Activated CD4-positive, alpha-beta T cell treated with anti-CD3 and anti-CD28 coated beads, Interleukin-2, amount 50 U/mL, for 16 hours (primary cell): ENCODE data around the gene CD79B.

ENCODE experiments used
- DNase-seq: peaks from one replicate; pipeline ENCODE4 v3.0.0-alpha.2; 2020

Gene CD79B

DNA sequence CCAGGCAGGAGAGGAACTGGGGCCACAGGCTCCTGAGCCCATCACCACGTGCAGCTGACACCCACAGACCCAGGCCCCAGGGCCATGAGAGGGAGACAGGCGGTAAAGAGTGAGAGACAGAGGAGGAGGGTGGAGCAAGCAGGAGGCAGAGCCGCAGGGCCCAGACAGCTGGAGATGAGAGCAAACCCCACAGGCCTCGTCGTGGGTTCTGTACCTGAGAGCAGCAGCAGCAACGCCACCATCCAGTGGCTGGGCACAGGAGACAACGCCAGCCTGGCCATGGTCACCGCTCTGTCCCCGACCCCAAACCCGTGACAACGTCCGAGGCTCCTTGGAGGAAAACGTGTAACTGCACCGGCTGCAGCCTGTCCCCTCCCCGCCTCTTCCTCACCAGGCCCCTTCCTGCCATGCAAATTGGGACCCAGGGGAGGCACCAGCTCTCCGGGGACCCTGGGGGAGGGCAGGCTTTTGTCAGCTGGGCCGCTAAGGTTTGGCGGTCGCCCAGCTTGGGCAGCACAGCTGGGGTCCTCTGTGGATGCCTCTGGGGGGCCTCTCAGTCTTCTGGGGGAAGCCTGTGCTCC lies at the start of gene CD79B:
CD79B (minus strand) TSS at position 351 of the 581 bp plus-strand sequence; CDS start at position 281, 70 bp downstream.
- DNase-seq, result peak; percentile 40

DNA sequence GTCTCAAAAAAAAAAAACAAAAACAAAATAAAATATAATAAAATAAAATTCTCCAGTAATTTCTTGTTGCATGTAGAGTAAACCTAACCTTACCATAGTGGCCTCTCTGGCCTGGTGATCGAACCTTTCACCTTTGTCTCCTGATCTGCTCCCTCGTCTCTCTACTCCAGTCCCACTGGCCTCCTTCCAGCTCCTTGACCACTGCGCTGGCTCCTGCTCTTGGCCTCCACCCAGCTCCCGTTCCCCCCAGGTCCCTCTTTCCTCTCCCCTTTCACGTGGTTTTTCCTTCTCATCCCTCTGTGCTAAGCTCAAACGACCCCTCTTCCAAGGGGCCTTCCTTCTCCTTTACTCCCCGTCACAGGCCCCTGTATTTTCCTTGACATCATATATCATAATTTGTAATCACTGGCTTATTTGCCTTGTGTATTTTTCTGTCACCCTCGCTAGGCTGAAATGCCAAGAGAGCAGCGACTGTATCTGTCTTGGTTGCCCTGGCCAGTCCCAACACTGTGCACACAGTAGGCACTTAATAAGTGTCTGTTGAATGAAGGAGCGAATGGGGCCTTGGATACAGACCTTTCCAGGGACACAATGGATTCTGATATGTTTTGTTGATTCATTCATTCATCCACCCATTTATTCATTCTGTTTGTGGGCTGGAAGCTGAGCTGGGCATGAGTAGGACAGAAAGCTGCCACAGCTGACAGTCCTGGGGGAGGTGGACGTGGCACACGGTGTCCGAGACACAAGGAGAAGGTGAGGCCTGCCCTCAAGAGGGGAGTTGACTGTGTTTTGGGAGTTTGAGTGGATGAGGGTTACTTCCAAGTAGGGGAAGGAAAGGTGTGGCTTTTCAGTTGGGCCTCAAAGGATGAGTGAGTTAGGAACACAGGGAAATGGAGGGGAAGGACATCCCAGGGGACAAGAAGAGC lies 46.4 kb upstream of the CD79B start:
- no peak for DNase-seq

DNA sequence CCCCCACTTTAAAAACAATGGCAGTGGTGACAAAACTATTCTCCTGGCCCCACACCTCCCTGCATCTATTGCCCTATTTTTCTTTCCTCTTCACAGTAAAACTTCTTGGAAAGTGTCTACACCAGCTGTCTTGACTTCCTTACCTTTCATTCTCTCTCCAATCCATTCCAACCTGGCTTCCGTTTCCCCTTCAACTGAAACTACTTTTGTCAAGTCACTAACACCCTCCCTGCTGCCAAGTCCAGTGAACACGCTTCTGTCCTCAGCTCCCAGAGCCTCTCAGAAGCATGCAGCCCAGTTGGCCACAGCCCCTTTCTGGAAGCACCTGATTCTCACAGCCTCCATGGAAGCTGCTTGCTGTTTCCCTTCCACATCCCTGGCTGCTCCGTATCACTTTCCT lies 44.6 kb upstream of the CD79B start:
- no peak for DNase-seq

GRCh38 chr17:63975541-63976092 lies 43.5 kb upstream of the CD79B start:
- DNase-seq, result no peak

GRCh38 chr17:63974594-63975192 lies 42.6 kb upstream of the CD79B start:
- no peak for DNase-seq

- DNase-seq, result no peak
Measured at GRCh38 chr17:63973930-63974593, 41.9 kb upstream of the CD79B start.

DNA sequence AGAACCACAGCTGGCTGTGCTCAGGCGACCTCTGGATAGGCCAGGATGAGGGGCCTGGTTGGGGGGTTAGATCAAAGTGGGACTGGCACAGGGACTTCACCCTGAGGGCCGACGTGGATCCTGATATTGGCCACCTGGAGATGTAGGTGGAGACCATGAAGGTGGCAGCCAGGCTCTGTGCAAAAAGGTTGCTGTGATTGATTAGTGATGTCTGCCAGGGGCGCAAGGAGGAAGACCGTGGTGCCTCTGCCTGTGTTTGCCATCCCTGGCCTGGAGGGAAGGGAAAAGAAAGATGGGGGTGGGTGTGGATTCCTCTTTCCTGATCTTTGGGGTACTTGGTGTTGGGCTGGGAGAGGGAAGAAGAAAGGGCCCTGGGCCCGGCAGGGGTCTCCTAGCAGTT lies 41.1 kb upstream of the CD79B start:
- DNase-seq, result no peak

DNA sequence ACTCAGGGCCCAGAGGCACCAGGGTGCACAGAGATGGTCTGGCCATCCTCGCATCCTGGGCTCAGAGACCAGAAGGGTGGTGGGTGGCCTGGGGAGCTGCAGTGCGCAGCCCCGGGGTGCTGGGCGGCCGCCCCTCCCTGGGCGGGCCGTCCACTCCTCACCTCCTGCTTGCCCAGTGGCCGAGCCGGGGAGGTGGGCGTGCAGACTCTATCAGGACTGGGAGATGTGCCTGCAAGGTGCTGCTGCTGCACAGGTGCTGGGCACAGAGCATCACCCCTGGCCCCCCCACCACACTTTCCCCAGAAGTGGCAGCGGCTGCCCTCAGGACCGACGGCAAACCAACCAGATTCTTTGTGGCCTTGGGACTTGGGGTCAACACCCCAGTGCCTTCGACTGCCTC lies 40.7 kb upstream of the CD79B start, which contains the start of gene SCN4A:
SCN4A (minus strand) TSS at position 123 of the 400 bp plus-strand sequence; CDS start at position 46, 77 bp downstream.
- no peak for DNase-seq

GRCh38 chr17:63969278-63969677 lies 37.1 kb upstream of the CD79B start:
- no peak for DNase-seq

DNA sequence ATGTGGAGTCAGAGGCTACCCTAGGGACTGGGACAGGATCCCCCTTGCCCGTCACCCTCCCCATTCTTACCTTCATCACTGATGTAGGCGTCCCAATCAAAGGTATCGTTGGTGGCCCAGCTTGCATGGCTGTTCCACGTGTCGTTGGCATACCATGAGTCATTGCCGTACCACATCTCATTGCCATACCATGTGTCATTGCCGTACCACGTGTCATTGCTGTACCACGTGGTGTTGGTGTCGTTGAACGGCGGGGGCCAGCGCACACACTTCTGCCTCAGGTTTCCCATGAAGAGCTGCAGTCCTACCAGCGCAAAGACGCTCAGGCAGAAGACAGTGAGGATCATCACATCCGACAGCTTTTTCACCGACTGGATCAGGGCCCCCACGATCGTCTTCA lies 35.8 kb upstream of the CD79B start:
- peak; percentile 48 for DNase-seq

DNA sequence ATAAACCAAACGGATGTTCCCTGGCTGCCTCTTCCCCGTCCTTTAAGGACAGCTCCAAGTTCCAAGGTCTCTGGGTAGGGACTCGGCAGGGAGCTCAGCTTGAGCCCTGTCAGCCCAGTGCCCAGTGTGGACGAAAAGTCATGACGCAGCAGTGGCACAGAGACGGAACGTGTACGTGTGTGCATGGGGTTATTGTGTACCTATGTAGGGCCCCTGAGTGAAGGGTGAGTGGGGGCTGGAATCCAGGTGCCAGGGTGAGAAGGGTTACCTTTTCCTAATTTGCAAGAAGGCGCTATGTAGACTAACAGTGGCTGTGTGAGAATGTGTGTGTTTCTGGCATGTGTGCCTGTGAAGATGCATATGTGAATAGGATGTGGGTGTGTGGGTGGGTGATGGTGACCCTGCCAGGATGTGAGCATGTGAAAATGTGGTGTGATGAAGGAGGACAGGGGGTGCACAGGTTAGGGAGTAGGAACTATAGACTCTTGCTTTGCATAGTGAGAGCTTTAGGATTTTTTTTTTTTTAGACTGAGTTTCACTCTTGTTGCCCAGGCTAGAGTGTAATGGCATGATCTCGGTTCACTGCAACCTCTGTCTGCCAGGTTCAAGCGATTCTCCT lies 34.6 kb upstream of the CD79B start:
- peak; percentile 20 for DNase-seq

DNA sequence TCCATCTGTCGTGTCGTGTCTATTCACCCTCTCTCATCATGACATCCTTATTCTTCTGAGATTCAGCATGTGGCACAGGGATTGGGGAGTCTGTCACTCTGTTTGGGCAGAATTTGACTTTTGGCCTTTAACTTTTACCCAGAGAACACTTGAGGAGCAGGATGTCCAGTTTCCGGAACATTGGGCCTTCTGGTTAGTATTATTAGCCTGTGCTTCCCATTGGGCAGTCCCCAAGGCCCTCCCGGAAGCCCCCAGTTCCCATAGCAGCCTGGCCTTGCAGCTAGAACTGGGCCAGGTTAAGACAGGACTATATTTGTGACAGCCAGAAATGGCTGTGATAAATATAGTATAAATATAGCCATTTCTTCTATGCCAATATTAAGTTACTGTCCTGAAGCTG lies 31.0 kb upstream of the CD79B start:
- DNase-seq, result no peak

GRCh38 chr17:63962298-63962744 lies 30.2 kb upstream of the CD79B start:
- no peak for DNase-seq

GRCh38 chr17:63961355-63962212 lies 29.5 kb upstream of the CD79B start:
- DNase-seq, result peak; percentile 53

GRCh38 chr17:63960430-63960829 lies 28.3 kb upstream of the CD79B start:
- no peak for DNase-seq

DNA sequence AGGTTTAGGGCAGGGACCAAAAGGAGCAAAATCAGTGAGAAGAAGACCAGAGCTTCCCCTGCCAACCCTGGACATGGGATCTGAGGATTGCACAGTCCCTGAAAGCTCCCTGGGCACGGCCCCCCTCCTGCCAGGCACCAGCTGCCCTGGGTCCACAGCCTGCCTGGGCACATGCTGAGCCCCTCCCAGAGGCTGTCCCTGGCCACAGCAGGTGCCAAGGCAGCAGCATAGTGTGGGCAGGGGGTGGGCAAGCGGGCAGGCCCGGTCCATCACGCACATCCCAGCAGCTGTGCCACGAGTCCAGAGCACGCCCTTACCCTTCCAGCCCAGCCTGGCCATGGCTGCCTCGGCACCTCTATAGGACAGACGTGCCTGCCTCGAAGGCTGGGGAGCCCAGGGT lies 27.9 kb upstream of the CD79B start:
- no peak for DNase-seq

DNA sequence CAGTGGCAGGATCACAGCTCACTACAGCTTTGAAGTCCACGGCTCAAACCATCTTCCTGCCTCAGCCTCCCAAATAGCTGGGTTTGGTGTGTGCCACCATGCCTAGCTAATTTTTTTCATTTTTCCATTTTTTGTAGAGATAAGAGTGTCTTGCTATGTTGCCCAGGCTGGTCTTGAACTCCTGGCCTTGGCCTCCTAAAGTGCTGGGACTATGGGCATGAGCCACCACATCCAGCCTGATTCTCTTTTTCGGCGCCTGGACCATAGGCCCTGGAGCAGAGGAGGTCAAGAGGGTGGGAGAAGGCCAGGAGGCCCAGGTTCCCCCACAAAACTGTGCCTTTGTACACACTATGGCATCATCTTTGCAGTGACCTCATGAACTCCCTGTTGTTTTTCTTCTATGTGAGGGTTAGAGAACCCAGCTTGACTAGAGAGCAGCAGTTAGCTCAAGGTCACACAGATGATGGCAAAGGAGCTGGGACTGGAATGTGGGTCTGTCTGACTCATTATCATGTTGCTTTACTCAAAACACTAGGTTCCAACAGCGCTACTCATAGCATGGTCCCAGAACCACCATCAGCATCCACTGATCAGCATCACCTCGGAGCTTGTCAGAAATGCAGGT lies 24.3 kb upstream of the CD79B start:
- DNase-seq, result no peak

GRCh38 chr17:63955791-63956190 lies 23.7 kb upstream of the CD79B start:
- DNase-seq, result no peak

- DNase-seq, result no peak
Measured at GRCh38 chr17:63955232-63955631, 23.1 kb upstream of the CD79B start.

DNA sequence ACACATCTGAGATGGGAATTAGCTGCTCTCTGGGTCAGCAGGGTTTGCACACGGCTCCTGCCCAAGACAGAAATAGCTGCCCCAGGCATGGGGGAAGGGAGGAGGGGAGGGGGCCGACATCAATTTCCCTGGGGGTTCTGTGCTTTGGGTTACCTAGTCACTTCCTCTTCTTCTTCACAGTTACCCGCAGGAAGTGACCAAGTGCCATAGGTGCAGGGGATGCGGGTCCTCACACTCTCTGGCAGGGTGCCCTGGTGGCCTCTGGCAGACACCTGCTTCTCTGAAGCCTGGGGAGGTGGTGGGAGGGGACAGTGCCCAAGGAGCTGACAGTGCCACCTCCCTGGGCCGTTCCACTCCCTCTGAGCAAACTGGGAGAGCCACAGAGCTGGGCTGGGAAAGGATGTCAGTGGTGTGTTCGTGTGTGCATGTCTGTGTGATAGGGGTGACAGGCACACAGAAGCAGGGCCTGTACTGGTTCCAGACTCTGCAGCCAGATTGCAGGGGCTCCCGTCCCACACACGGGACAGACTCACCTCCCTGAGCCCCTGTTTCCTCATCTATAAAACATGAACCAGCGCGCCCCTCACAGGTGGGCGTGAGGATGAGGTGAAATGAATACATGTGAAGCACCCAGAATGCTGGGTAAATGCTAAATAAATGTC lies 22.4 kb upstream of the CD79B start:
- DNase-seq, result no peak
